VCaP (cell line): ENCODE data around the gene DACH1.

ENCODE experiments used
- H3K27ac ChIP-seq: fragments of 450-650 bp; 2 replicates; pipeline ENCODE4 v1.5.1; 2017
- TF ChIP-seq, protein P1 (sequence below): fragments of 450-650 bp; conservative IDR thresholded peaks from 2 replicates; pipeline ENCODE4 v1.5.1; 2017; ENCODE audit warnings: mild to moderate bottlenecking, moderate library complexity

The DACH1 gene

GRCh38 chr13:71704656-71705055, 162.3 kb downstream of the DACH1 start:
- TF ChIP-seq, protein P1, sequence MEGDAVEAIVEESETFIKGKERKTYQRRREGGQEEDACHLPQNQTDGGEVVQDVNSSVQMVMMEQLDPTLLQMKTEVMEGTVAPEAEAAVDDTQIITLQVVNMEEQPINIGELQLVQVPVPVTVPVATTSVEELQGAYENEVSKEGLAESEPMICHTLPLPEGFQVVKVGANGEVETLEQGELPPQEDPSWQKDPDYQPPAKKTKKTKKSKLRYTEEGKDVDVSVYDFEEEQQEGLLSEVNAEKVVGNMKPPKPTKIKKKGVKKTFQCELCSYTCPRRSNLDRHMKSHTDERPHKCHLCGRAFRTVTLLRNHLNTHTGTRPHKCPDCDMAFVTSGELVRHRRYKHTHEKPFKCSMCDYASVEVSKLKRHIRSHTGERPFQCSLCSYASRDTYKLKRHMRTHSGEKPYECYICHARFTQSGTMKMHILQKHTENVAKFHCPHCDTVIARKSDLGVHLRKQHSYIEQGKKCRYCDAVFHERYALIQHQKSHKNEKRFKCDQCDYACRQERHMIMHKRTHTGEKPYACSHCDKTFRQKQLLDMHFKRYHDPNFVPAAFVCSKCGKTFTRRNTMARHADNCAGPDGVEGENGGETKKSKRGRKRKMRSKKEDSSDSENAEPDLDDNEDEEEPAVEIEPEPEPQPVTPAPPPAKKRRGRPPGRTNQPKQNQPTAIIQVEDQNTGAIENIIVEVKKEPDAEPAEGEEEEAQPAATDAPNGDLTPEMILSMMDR: no peak
- H3K27ac ChIP-seq: no peak overlapping the region

- TF ChIP-seq, protein P1: no peak
These were observed 163.9 kb downstream of the DACH1 start for GRCh38 chr13:71703138-71703537.

GRCh38 chr13:71702253-71702652, 164.8 kb downstream of the DACH1 start:
- TF ChIP-seq, protein P1: no peak
- H3K27ac ChIP-seq: no peak overlapping the region

More at GRCh38 chr13:71703138-71703537, 163.9 kb downstream of the DACH1 start:
- H3K27ac ChIP-seq: no peak overlapping the region

GRCh38 chr13:71701741-71702140, 165.3 kb downstream of the DACH1 start:
- TF ChIP-seq, protein P1: no peak
- H3K27ac ChIP-seq: no peak overlapping the region

DNA sequence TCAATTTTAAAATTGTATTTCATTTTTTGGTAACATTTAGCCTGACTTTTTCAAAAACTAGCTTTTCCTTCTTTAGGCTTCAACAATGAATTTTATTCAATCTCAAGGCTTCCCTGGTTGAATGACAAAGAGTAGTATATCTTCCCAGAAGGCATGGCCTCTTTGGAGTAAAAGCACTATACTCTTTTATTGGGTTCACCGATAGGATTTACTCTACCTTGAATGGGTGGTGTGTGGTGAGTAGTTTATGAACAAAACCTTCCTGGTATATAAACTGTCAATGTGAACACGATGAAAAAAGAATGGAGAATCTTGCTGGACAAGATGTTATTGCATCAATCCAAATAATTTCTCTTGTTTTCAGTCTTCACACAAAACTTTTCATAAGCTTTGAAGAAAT, 167.7 kb downstream of the DACH1 start:
- H3K27ac ChIP-seq: no peak overlapping the region
- TF ChIP-seq, protein P1: no peak

DNA sequence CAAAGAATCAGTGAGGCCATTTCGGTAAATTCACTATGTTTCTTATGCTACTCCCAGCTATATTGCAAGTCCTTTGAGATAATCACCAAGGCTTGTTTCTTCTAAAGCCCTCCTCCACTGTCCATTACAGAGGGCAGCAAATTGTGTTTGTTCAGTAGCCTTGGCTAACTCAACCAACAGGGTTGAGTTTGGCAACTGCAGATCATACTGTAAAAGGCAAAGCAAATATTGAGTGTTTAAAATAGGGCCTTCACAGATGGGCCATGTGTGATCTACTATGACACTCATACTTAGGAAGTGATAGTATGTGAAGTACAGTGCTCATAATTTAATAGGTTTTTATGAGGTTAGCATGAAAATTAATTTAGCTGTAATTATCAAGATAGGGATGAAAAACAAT, 171.3 kb downstream of the DACH1 start:
- TF ChIP-seq, protein P1: no peak
- no peak overlapping the region for H3K27ac ChIP-seq

GRCh38 chr13:71685072-71685471, 181.9 kb downstream of the DACH1 start:
- TF ChIP-seq, protein P1: no peak
- H3K27ac ChIP-seq: no peak overlapping the region
